ENCODE data around the gene SLC2A9. TPM values are rescaled to one million over a fixed set of nuclear protein-coding genes. Genes with fewer than 3 reads are reported as not detected.

SLC2A9 gene
- total RNA-seq, 1 donor from 2014 or later, result 0.54 TPM

DNA sequence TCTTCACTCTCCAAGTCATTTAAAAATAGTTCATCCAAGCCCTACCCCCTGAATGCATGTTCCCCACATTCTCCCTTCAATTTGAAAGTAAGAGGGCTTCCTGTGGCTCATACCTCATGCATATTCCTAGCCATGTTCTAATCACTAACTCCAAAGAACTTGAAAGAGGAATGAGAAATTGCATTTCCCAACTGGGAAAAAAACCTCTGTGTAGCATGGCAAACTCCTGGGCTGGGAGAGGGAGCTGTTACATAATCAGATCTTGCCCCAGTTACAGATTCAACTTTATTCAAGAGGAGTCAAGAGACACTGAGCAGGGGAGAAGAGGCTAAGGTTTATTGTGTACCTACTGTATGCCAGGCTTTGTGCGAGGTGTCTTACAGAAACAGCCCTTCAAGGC is 90.2 kb downstream of the SLC2A9 start:
- TF ChIP-seq CTCF (IDR thresholded peaks at IDR 0.05; ENCODE audit: insufficient read depth, low read depth, low read length) (no peak), EZH2 (IDR thresholded peaks at IDR 0.05; ENCODE audit: insufficient read depth, low read length) (no peak)
- Histone ChIP-seq H3K4me1 (ENCODE audit: insufficient read depth, low read length) (no peaks in the 10 kb centered on the region), H3K9ac (ENCODE audit: low read length) (no peak overlapping the region), H3K27me3 (ENCODE audit: insufficient read depth, low read length) (no peaks in the 10 kb centered on the region), H3K4me2 (ENCODE audit: low read length) (no peak overlapping the region), H3K79me2 (ENCODE audit: insufficient read depth, low read length) (no peaks in the 10 kb centered on the region), H3K9me3 (ENCODE audit: insufficient read depth, low read depth, low read length) (peaks cover 5% of the 10 kb centered on the region), H3K27ac (ENCODE audit: low read depth, low read length) (no peak overlapping the region), H2AFZ (ENCODE audit: low read depth, low read length) (no peak overlapping the region), H3K4me3 (ENCODE audit: insufficient read depth, low read depth, low read length) (no peak overlapping the region), H3K36me3 (ENCODE audit: insufficient read depth, low read length) (no peaks in the 10 kb centered on the region), H4K20me1 (ENCODE audit: insufficient read depth, low read length) (no peaks in the 10 kb centered on the region)
- DNase-seq (ENCODE audit: low read depth), result no peak
- no peak overlapping the region for H3K4me3 Mint-ChIP-seq (ENCODE audit: unreplicated experiment)
- H3K9me3 Mint-ChIP-seq (ENCODE audit: unreplicated experiment), result peaks cover 4% of the 10 kb centered on the region
- no peak overlapping the region for H3K27ac Mint-ChIP-seq (ENCODE audit: unreplicated experiment)
- peaks cover 3% of the 10 kb centered on the region for H3K4me1 Mint-ChIP-seq (ENCODE audit: low read depth, unreplicated experiment)
- H3K27me3 Mint-ChIP-seq (ENCODE audit: low read depth, unreplicated experiment), result peaks cover 58% of the 10 kb centered on the region
- no peak for FAIRE-seq
- H3K36me3 Mint-ChIP-seq (ENCODE audit: low read depth, unreplicated experiment), result peaks cover 2% of the 10 kb centered on the region

DNA sequence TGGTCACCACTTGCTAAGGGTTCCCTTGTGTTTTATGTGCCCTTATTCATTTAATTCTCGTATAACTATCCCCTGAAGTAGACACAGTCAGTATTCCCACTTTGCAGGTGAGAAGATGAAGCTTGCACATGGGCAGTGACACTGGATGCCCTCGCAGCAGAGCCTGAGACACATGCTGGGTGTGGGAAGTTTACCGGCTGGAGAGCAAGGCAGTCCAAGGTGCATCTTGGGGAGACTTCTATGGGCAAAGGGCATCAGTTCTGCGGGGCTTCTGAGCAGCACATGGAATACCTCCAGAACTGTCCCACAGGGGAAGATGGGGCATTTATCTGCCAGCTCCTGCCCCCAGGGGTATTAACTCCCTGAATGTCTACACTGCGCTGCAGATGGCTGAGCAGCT is 92.2 kb downstream of the SLC2A9 start:
- no peak for FAIRE-seq
- H3K27ac ChIP-seq (ENCODE audit: low read depth, low read length), result no peak overlapping the region
- peaks cover 8% of the 10 kb centered on the region for H3K9me3 Mint-ChIP-seq (ENCODE audit: unreplicated experiment)

More for the DNA sequence above, 92.2 kb downstream of the SLC2A9 start:
- no peak overlapping the region for H3K9ac ChIP-seq (ENCODE audit: low read length)
- H3K9me3 ChIP-seq (ENCODE audit: insufficient read depth, low read depth, low read length), result peaks cover 5% of the 10 kb centered on the region
- H3K79me2 ChIP-seq (ENCODE audit: insufficient read depth, low read length), result no peaks in the 10 kb centered on the region
- no peak overlapping the region for H2AFZ ChIP-seq (ENCODE audit: low read depth, low read length)
- Mint-ChIP-seq H3K36me3 (ENCODE audit: low read depth, unreplicated experiment) (peaks cover 2% of the 10 kb centered on the region), H3K27me3 (ENCODE audit: low read depth, unreplicated experiment) (peaks cover 53% of the 10 kb centered on the region), H3K4me3 (ENCODE audit: unreplicated experiment) (no peak overlapping the region), H3K27ac (ENCODE audit: unreplicated experiment) (no peak overlapping the region), H3K4me1 (ENCODE audit: low read depth, unreplicated experiment) (peaks cover 18% of the 10 kb centered on the region)
- TF ChIP-seq EZH2 (IDR thresholded peaks at IDR 0.05; ENCODE audit: insufficient read depth, low read length), result no peak
- TF ChIP-seq CTCF (IDR thresholded peaks at IDR 0.05; ENCODE audit: insufficient read depth, low read depth, low read length), result no peak
- H3K4me1 ChIP-seq (ENCODE audit: insufficient read depth, low read length), result no peaks in the 10 kb centered on the region
- H3K36me3 ChIP-seq (ENCODE audit: insufficient read depth, low read length), result no peaks in the 10 kb centered on the region
- no peak overlapping the region for H3K4me2 ChIP-seq (ENCODE audit: low read length)
- DNase-seq (ENCODE audit: low read depth), result no peak
- no peaks in the 10 kb centered on the region for H3K27me3 ChIP-seq (ENCODE audit: insufficient read depth, low read length)
- H4K20me1 ChIP-seq (ENCODE audit: insufficient read depth, low read length), result no peaks in the 10 kb centered on the region
- no peak overlapping the region for H3K4me3 ChIP-seq (ENCODE audit: insufficient read depth, low read depth, low read length)

Data from astrocyte (in vitro differentiated cells and primary cell).